ENCODE results near the gene PVALEF. TPM values are rescaled to one million over a fixed set of nuclear protein-coding genes. Genes with fewer than 3 reads are reported as not detected.

The PVALEF gene
- total RNA-seq, 4 donors from 2014 or later, result not detected

DNA sequence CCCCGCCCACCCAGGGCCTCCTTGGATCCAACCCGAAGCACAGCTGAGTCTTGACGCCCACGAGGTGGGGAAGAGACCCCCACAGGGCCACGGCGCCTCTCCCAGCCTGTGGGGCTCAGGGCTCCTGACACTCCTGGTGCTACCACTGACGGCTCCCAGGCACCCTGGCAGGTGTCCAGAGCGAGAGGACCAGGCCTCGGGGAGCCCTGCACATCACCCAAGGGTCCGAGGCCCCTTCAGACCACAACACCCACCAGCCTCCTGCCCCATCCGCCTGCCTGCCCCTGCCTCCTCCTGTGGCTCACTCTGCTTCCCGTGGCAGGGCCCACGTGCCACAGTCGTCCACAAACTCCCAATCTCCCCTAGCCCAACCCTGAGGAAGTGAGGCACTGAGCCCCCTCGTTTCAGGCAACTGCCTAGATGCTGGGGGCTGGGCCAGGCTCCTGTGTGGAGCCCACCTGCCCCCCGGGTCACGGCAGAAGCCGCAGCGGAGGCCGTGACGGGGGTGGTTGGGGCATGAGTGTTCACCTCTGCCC is 29.0 kb downstream of the PVALEF start:
- Histone ChIP-seq H3K27me3 (no peaks in the 10 kb centered on the region), H3K4me3 (no peak overlapping the region), H3K36me3 (no peaks in the 10 kb centered on the region), H3K9me3 (no peaks in the 10 kb centered on the region), H3K27ac (no peak overlapping the region), H3K4me1 (no peaks in the 10 kb centered on the region)
- DNase-seq, result no peak
- TF ChIP-seq POLR2A (IDR thresholded peaks at IDR 0.05), result no peak
- TF ChIP-seq, protein P1, sequence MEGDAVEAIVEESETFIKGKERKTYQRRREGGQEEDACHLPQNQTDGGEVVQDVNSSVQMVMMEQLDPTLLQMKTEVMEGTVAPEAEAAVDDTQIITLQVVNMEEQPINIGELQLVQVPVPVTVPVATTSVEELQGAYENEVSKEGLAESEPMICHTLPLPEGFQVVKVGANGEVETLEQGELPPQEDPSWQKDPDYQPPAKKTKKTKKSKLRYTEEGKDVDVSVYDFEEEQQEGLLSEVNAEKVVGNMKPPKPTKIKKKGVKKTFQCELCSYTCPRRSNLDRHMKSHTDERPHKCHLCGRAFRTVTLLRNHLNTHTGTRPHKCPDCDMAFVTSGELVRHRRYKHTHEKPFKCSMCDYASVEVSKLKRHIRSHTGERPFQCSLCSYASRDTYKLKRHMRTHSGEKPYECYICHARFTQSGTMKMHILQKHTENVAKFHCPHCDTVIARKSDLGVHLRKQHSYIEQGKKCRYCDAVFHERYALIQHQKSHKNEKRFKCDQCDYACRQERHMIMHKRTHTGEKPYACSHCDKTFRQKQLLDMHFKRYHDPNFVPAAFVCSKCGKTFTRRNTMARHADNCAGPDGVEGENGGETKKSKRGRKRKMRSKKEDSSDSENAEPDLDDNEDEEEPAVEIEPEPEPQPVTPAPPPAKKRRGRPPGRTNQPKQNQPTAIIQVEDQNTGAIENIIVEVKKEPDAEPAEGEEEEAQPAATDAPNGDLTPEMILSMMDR (IDR thresholded peaks at IDR 0.05), result no peak
- intact Hi-C loops (cut with DNase I; ENCODE audit: low total_unique reads), result no loop called here

DNA sequence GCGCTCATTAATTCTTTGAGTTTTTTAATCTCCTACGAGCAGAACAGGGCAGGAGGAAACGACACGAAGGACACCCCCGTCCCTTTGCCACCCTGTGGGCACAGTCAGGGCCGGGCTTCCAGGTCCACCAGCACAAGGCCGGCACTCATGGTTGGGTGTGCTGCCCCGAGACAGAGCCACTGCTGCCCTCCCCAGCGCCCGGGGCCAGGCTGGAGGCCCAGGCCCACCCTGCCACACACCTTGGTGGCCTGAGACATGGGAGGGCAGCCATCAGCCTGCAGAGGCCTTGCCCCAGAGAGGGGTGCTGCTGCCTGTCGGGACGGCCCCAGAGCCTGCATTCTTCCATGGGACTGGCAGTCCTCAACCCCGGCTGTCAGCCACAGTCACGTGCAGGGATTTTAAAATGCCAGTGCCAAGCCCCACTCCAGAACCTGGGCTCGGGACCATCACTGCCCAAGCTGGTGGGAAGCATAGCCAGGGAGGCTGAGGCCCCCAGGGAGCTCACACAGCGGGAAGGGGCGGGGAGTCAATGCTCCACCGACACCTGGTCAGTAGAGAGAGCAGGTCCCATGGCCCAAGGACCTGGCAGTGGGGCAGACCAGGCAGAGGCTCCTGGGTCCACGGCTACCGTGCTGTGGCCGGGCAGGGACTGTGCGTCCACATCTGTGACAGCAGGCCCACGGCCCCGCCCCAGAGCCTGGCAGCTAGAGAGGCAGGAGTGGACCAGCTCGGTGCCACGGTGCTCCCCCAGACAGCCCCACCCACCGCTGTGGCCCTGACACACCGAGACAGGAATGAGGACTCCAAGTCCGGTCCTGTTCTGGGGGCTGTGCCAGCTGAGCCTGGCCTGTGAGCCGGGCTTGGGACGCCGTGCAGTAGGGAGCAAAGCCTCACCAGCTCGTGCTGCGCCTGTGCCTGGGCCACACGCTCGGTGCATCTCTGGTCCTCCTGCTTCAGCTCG is 29.9 kb downstream of the PVALEF start:
- intact Hi-C loops (cut with DNase I; ENCODE audit: low total_unique reads), result no loop called here
- no peaks in the 10 kb centered on the region for H3K4me1 ChIP-seq
- TF ChIP-seq, protein P1 (IDR thresholded peaks at IDR 0.05), result no peak
- TF ChIP-seq POLR2A (IDR thresholded peaks at IDR 0.05), result no peak
- H3K27me3 ChIP-seq, result no peaks in the 10 kb centered on the region
- H3K9me3 ChIP-seq, result no peaks in the 10 kb centered on the region
- H3K36me3 ChIP-seq, result no peaks in the 10 kb centered on the region
- no peak overlapping the region for H3K4me3 ChIP-seq
- H3K27ac ChIP-seq, result no peak overlapping the region
- DNase-seq, result no peak

DNA sequence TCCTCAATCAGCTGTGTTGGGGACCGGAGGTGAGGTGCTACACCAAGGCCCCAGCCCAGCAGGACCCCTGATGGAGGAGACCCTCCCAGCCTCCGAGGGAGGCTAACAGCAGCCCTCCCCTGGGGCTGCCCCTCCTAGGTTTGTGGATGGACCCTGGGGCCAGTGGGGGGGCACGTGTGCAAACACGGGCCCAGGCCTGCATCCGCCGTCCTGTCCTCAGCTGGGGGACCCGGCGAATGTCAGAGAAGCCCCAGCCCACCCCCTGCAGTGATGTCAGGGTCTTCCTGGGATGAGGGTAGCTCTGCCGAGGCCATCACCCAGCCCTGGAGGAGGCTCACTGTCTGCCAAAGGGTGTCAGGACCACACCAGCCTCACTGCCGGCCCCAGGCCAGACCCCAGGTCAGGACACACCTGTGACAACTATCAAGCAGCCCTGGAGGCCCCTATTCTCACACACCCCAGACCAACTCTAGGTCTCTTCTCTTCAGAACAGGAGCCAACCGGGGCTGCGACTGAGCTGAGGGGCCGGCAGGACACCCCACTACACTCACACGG is 30.7 kb downstream of the PVALEF start:
- intact Hi-C loops (cut with DNase I; ENCODE audit: low total_unique reads), result no loop called here
- Histone ChIP-seq H3K36me3 (no peaks in the 10 kb centered on the region), H3K27me3 (no peaks in the 10 kb centered on the region), H3K27ac (no peak overlapping the region), H3K4me3 (no peak overlapping the region), H3K9me3 (no peaks in the 10 kb centered on the region), H3K4me1 (no peaks in the 10 kb centered on the region)
- DNase-seq, result no peak
- TF ChIP-seq, protein P1 (IDR thresholded peaks at IDR 0.05), result no peak
- no peak for TF ChIP-seq POLR2A (IDR thresholded peaks at IDR 0.05)

DNA sequence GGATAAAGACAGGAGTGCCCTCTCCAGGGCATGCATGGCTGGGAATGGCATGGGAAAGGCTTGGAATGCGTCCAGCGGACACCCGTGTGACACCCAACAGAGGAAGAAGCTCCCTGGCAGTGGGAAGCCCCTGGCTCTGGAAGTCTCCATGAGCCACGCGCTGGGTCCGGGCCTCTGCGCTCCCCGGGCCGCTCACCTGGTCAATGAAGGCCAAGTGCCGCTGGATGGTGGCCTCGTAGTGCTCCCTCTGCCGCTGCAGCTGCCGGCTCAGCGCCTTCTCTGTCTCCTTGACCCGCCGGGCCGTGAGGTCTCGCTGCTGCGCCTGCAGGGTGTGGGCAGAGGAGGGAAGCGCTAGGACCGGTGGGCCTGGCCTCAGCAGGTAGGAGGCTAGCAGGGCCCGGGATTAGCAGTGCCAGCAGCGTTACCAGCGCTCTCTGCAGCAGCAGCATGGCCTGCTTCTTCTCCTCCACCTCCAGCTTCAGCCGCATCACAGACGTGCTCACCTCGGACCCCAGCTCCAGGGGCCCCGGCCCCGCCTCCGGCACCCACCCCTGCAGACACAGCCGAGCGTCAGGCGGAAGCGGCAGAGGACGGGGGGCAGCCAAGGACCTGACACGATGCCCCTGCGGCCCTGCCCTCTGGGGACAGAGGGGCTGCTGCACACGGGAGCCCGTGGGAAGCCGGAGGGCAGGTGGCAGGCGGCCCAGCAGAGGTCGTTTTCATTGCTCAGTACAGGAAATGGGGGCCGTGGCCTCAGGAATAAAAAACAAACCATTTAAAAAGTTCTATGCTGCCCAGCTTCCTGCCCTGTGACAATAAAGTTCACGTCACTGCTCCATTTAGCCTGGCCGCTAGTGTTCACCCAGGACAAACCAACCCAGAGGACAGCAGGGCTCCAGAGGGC is 31.4 kb downstream of the PVALEF start:
- intact Hi-C loops (cut with DNase I; ENCODE audit: low total_unique reads), result no loop called here
- Histone ChIP-seq H3K27me3 (no peaks in the 10 kb centered on the region), H3K9me3 (no peaks in the 10 kb centered on the region), H3K27ac (no peak overlapping the region), H3K36me3 (no peaks in the 10 kb centered on the region), H3K4me3 (no peak overlapping the region), H3K4me1 (no peaks in the 10 kb centered on the region)
- no peak for DNase-seq
- TF ChIP-seq POLR2A (IDR thresholded peaks at IDR 0.05), result no peak
- TF ChIP-seq, protein P1 (IDR thresholded peaks at IDR 0.05), result no peak

Data from uterus (tissue), 4 donors.